Astrocyte (in vitro differentiated cells and primary cell): Measurements from ENCODE around the gene EPHB1.

ENCODE experiments used
- CTCF ChIP-seq: IDR thresholded peaks from 2 replicates; pipeline ENCODE4 v1.5.1; 2011; ENCODE audit warnings: low read depth, mild to moderate bottlenecking, inconsistent platforms, low read length, moderate library complexity; ENCODE audit not compliant: insufficient read depth
- EZH2 ChIP-seq: IDR thresholded peaks from 2 replicates; pipeline ENCODE4 v1.6.1; 2012; ENCODE audit warnings: mild to moderate bottlenecking, low read length, inconsistent platforms; ENCODE audit not compliant: insufficient read depth

- TF ChIP-seq CTCF (no peak), EZH2 (no peak)
These were observed 101.6 kb downstream of the EPHB1 start for GRCh38 chr3:134896696-134897095.
